Calu3 (cell line): ENCODE results near the gene SLC38A1. TPM values are rescaled to one million over a fixed set of nuclear protein-coding genes. Genes with fewer than 3 reads are reported as not detected.

Experiments
- BruUV-seq: library from RNA; stranded (reverse); fragments of 400-500 nt; replicated peaks from 2 replicates; lab custom pipeline; 2021; lab: Mats Ljungman, UMichigan
- CTCF ChIA-PET: fragments of 300-600 bp; sonication (Branson Sonifier 250); formaldehyde crosslinking; loops from one replicate; lab custom pipeline; 2022; ENCODE audit warnings: antibody characterized with exemption; lab: Charles Lee
- DNase-seq: peaks from one replicate; pipeline ENCODE4 v3.0.0; 2022
- H3K27ac Mint-ChIP-seq: one replicate; pipeline ENCODE4 v1.8.0; 2022; ENCODE audit warnings: mixed read lengths; ENCODE audit not compliant: unreplicated experiment
- H3K27me3 Mint-ChIP-seq: one replicate; pipeline ENCODE4 v1.8.0; 2022; ENCODE audit warnings: mixed read lengths; ENCODE audit not compliant: unreplicated experiment
- H3K36me3 Mint-ChIP-seq: one replicate; pipeline ENCODE4 v1.8.0; 2022; ENCODE audit warnings: mild to moderate bottlenecking, moderate library complexity, mixed read lengths; ENCODE audit not compliant: insufficient read depth, unreplicated experiment
- H3K4me1 Mint-ChIP-seq: one replicate; pipeline ENCODE4 v1.8.0; 2022; ENCODE audit warnings: mild to moderate bottlenecking, low read depth, mixed read lengths; ENCODE audit not compliant: unreplicated experiment
- H3K4me3 Mint-ChIP-seq: one replicate; pipeline ENCODE4 v1.8.0; 2022; ENCODE audit warnings: mild to moderate bottlenecking, low read depth, moderate library complexity, mixed read lengths; ENCODE audit not compliant: unreplicated experiment
- H3K9me3 Mint-ChIP-seq: one replicate; pipeline ENCODE4 v1.8.0; 2022; ENCODE audit warnings: low read depth, mixed read lengths; ENCODE audit not compliant: unreplicated experiment
- CTCF ChIP-seq: fragments of 200-600 bp; IDR thresholded peaks from one replicate; pipeline ENCODE4 v1.8.0; 2022; ENCODE audit warnings: antibody characterized with exemption; ENCODE audit not compliant: unreplicated experiment
- intact Hi-C: fragments of 100-400 bp; cut with micrococcal nuclease; formaldehyde crosslinking; loops from one replicate; pipeline ENCODE4 v1.10.0; 2022; ENCODE audit not compliant: unreplicated experiment
- total RNA-seq: library from RNA; stranded (reverse); gene quantifications from 2 replicates; pipeline ENCODE4 v1.2.3, GENCODE V29; 2022

SLC38A1 gene
- total RNA-seq, 1 experiment from 2014 or later: 132 TPM

DNA sequence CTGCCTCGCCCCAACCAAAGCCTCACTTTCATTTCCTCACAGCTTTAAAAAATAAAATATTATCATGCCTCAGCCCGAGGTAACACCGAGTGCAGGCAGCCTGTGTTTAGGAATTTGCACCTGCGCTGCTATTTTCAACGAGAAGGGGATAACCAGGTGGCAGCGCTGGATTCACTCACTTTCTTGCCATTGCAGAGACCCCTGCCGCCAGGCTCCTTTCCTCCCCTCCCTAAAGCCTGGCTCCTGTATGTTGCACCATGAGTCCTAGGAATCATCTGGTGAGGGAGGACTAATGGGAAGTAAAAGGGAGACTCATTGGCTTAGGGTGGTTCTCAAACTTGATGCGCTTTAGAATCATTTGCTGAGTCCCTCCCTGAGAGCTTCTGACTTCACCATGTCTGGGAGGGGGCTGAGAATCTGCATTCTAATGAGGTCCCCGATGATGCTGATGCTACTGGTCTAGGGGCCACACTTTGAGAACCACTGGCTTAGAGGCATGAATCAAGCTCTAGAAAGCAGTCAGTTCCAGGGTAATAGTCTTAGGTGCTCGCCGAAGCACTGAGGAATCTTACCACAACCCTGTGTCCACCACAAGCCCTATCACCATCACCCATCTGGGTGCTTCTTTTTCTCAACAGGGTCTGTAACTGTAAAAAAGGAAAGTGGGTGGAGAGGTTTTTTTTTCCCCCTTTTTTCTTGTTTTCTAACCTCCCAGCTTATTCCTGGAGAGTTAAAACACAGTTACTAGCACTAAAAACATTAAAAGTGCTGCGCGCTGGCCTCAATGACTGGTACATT lies 83.8 kb downstream of the SLC38A1 start:
- no peak overlapping the region for H3K4me3 Mint-ChIP-seq
- H3K36me3 Mint-ChIP-seq: peaks cover 25% of the 10 kb centered on the region
- no peaks in the 10 kb centered on the region for H3K27me3 Mint-ChIP-seq
- TF ChIP-seq CTCF: no peak
- no TSS peak for BruUV-seq
- H3K4me1 Mint-ChIP-seq: no peaks in the 10 kb centered on the region
- DNase-seq: no peak
- intact Hi-C loops: no loop called here
- H3K27ac Mint-ChIP-seq: no peak overlapping the region
- no peaks in the 10 kb centered on the region for H3K9me3 Mint-ChIP-seq
- CTCF ChIA-PET: no interaction called here

DNA sequence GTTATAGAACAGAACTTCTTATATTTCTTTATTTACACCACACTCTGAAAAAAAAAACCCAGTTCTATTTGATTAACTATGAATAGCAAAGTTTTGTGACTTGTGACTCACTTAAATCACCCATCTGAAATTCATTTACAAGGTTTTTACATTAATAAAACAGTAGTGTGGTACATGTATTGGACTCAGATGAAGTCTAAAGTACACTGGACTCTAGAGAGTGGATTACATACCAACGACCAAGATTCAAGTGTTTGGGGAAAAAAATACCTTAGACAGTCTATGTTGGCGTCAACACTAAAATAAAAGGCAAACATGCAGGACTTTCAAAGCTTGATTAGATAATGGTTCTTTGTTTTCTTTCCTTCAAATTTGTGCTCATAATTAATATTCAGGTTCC lies 85.7 kb downstream of the SLC38A1 start:
- H3K4me3 Mint-ChIP-seq: no peak overlapping the region
- no TSS peak for BruUV-seq
- peaks cover 14% of the 10 kb centered on the region for H3K36me3 Mint-ChIP-seq
- DNase-seq: no peak
- CTCF ChIA-PET: no interaction called here
- H3K9me3 Mint-ChIP-seq: no peaks in the 10 kb centered on the region
- H3K27ac Mint-ChIP-seq: no peak overlapping the region
- H3K4me1 Mint-ChIP-seq: peaks cover 8% of the 10 kb centered on the region
- no peaks in the 10 kb centered on the region for H3K27me3 Mint-ChIP-seq
- no peak for TF ChIP-seq CTCF
- intact Hi-C loops: no loop called here

DNA sequence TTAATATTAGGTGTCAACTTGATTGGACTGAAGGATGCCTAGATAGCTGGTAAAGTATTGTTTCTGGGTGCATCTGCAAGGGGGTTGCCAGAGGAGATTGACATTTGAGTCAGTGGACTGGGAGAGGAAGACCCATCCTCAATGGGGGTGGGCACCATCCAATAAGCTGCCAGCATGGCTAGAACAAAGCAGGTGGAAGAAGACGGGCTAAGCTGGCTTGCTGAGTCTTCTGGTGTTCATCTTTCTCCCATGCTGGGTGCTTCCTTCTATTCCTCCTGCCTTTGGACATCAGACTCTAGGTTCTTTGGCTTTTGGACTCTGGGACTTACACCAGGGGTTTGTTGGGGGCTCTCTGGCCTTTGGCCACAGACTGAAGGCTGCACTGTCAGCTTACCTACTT lies 87.4 kb downstream of the SLC38A1 start:
- DNase-seq: no peak
- no peaks in the 10 kb centered on the region for H3K27me3 Mint-ChIP-seq
- peaks cover 8% of the 10 kb centered on the region for H3K4me1 Mint-ChIP-seq
- no TSS peak for BruUV-seq
- TF ChIP-seq CTCF: no peak
- intact Hi-C loops: no loop called here
- H3K27ac Mint-ChIP-seq: no peak overlapping the region
- H3K4me3 Mint-ChIP-seq: no peak overlapping the region
- no peaks in the 10 kb centered on the region for H3K9me3 Mint-ChIP-seq
- peaks cover 7% of the 10 kb centered on the region for H3K36me3 Mint-ChIP-seq
- CTCF ChIA-PET: no interaction called here

GRCh38 chr12:46179693-46180452 lies 89.0 kb downstream of the SLC38A1 start:
- CTCF ChIA-PET: no interaction called here
- DNase-seq: no peak

More at GRCh38 chr12:46179693-46180452, 89.0 kb downstream of the SLC38A1 start:
- no peaks in the 10 kb centered on the region for H3K27me3 Mint-ChIP-seq
- no peak overlapping the region for H3K4me3 Mint-ChIP-seq
- intact Hi-C loops: no loop called here
- no peaks in the 10 kb centered on the region for H3K9me3 Mint-ChIP-seq
- H3K36me3 Mint-ChIP-seq: no peaks in the 10 kb centered on the region
- H3K27ac Mint-ChIP-seq: no peak overlapping the region
- H3K4me1 Mint-ChIP-seq: peaks cover 8% of the 10 kb centered on the region
- BruUV-seq: no TSS peak
- TF ChIP-seq CTCF: no peak
